GM23338 (cell line): ENCODE data around the gene ACD. TPM values are rescaled to one million over a fixed set of nuclear protein-coding genes. Genes with fewer than 3 reads are reported as not detected.

ENCODE experiments used
- ATAC-seq: fragments of 200-7000 bp; cut with Tn5 transposase; 3 replicates; pipeline ENCODE4 v1.9.1; 2020
- DNase-seq: peaks from one replicate; pipeline ENCODE4 v3.0.0-alpha.2; 2015; ENCODE audit warnings: low spot score
- H2AFZ ChIP-seq: fragments of 200-600 bp; sonication (generic); 2 replicates; pipeline ENCODE4 v1.8.0; 2016; ENCODE audit warnings: antibody characterized with exemption, mild to moderate bottlenecking, moderate library complexity
- H3F3A ChIP-seq: fragments of 200-600 bp; sonication (generic); replicated peaks from 2 replicates; pipeline ENCODE4 v1.8.0; 2017; ENCODE audit warnings: antibody characterized with exemption, mixed run types, low read depth
- H3K27ac ChIP-seq: fragments of 200-600 bp; sonication (generic); 2 replicates; pipeline ENCODE4 v1.6.1; 2016; ENCODE audit warnings: low read depth
- H3K27me3 ChIP-seq: fragments of 200-600 bp; sonication (generic); 2 replicates; pipeline ENCODE4 v1.8.0; 2016; ENCODE audit warnings: mild to moderate bottlenecking, mixed run types, moderate library complexity; ENCODE audit not compliant: insufficient read depth
- H3K36me3 ChIP-seq: fragments of 200-600 bp; sonication (generic); 2 replicates; pipeline ENCODE4 v1.8.0; 2016; ENCODE audit warnings: mild to moderate bottlenecking; ENCODE audit not compliant: insufficient read depth
- H3K4me1 ChIP-seq: fragments of 200-600 bp; sonication (generic); 2 replicates; pipeline ENCODE4 v1.8.0; 2016; ENCODE audit warnings: mild to moderate bottlenecking, moderate library complexity; ENCODE audit not compliant: insufficient read depth
- H3K4me2 ChIP-seq: fragments of 200-600 bp; sonication (generic); 2 replicates; pipeline ENCODE4 v1.7.1; 2017; ENCODE audit warnings: mixed run types
- H3K4me3 ChIP-seq: fragments of 200-600 bp; sonication (generic); 2 replicates; pipeline ENCODE4 v1.6.1; 2016; ENCODE audit warnings: mixed run types
- H3K79me2 ChIP-seq: fragments of 200-600 bp; sonication (generic); replicated peaks from 2 replicates; pipeline ENCODE4 v1.8.0; 2017; ENCODE audit warnings: mild to moderate bottlenecking; ENCODE audit not compliant: insufficient read depth
- H3K9me2 ChIP-seq: fragments of 200-600 bp; sonication (generic); 2 replicates; pipeline ENCODE4 v1.8.0; 2017; ENCODE audit not compliant: insufficient read depth
- H4K20me1 ChIP-seq: fragments of 200-600 bp; sonication (generic); replicated peaks from 2 replicates; pipeline ENCODE4 v1.8.0; 2017; ENCODE audit warnings: mild to moderate bottlenecking; ENCODE audit not compliant: insufficient read depth
- H3K27ac Mint-ChIP-seq: 2 replicates; pipeline ENCODE4 v1.8.0; 2020; ENCODE audit warnings: inconsistent platforms, mild to moderate bottlenecking, moderate library complexity, mixed read lengths
- H3K27me3 Mint-ChIP-seq: 3 replicates; pipeline ENCODE4 v1.8.0; 2022; ENCODE audit warnings: low read depth, mild to moderate bottlenecking, moderate library complexity, mixed read lengths, inconsistent platforms; ENCODE audit not compliant: insufficient read depth, poor library complexity
- H3K36me3 Mint-ChIP-seq: 3 replicates; pipeline ENCODE4 v1.8.0; 2021; ENCODE audit warnings: low read depth, mild to moderate bottlenecking, inconsistent platforms, moderate library complexity, mixed read lengths
- H3K4me1 Mint-ChIP-seq: 3 replicates; pipeline ENCODE4 v1.8.0; 2020; ENCODE audit warnings: mild to moderate bottlenecking, inconsistent platforms, mixed read lengths
- H3K4me3 Mint-ChIP-seq: 3 replicates; pipeline ENCODE4 v1.8.0; 2021; ENCODE audit warnings: moderate library complexity, mild to moderate bottlenecking, inconsistent platforms, mixed read lengths
- H3K9me3 Mint-ChIP-seq: 3 replicates; pipeline ENCODE4 v1.8.0; 2020; ENCODE audit warnings: moderate library complexity, mild to moderate bottlenecking, inconsistent platforms, mixed read lengths
- CREB1 ChIP-seq: fragments of 250-450 bp; sonication (Bioruptor Pico); IDR thresholded peaks from 2 replicates; pipeline ENCODE4 v1.5.0; 2020; ENCODE audit warnings: low read depth, mild to moderate bottlenecking, moderate library complexity
- CTCF ChIP-seq, 2 experiments: fragments of 200-600 bp in 1 of 2; sonication (generic) in 1 of 2; conservative IDR thresholded peaks; 2 replicates each; pipeline versions ENCODE4 v1.5.1 to v1.6.1; 2016 to 2017; ENCODE audit warnings: antibody characterized with exemption in 2 of 2, low read depth in 2 of 2, mild to moderate bottlenecking in 2 of 2, moderate library complexity in 1 of 2
- EZH2phosphoT487 ChIP-seq: fragments of 200-600 bp; sonication (generic); IDR thresholded peaks from one replicate; pipeline ENCODE4 v1.8.1; 2018; ENCODE audit warnings: antibody characterized with exemption; ENCODE audit not compliant: unreplicated experiment
- JUNB ChIP-seq: IDR thresholded peaks from one replicate; pipeline ENCODE4 v1.6.1; 2016; ENCODE audit warnings: antibody characterized with exemption; ENCODE audit not compliant: unreplicated experiment
- NANOG ChIP-seq: IDR thresholded peaks from 2 replicates; pipeline ENCODE4 v1.6.1; 2016; ENCODE audit warnings: antibody characterized with exemption, borderline replicate concordance
- POLR2AphosphoS5 ChIP-seq: IDR thresholded peaks from 2 replicates; pipeline ENCODE4 v1.6.1; 2016; ENCODE audit warnings: antibody characterized with exemption, low read depth
- REST ChIP-seq: IDR thresholded peaks from one replicate; pipeline ENCODE4 v1.6.1; 2018; ENCODE audit warnings: antibody characterized with exemption; ENCODE audit not compliant: unreplicated experiment
- STAT1 ChIP-seq: IDR thresholded peaks from one replicate; pipeline ENCODE4 v1.6.1; 2016; ENCODE audit warnings: antibody characterized with exemption; ENCODE audit not compliant: unreplicated experiment
- ZNF114 ChIP-seq: fragments of 250-450 bp; sonication (Bioruptor Pico); IDR thresholded peaks from 2 replicates; pipeline ENCODE4 v1.5.0; 2020; ENCODE audit warnings: mild to moderate bottlenecking, moderate library complexity
- ZNF331 ChIP-seq: fragments of 250-450 bp; sonication (Bioruptor Pico); IDR thresholded peaks from 2 replicates; pipeline ENCODE4 v1.5.0; 2020; ENCODE audit warnings: low read depth, mild to moderate bottlenecking, moderate library complexity
- ZNF462 ChIP-seq: fragments of 250-450 bp; sonication (Bioruptor Pico); IDR thresholded peaks from 2 replicates; pipeline ENCODE4 v1.5.0; 2020; ENCODE audit warnings: mild to moderate bottlenecking, moderate library complexity
- polyA plus RNA-seq: library from polyadenylated mRNA; unstranded; fragments of >200 nt; fragmentation: Nextera tagmentation; extraction: Ambion mirVana; gene quantifications from 2 replicates; pipeline ENCODE4 v1.2.1, GENCODE V29; 2016
- total RNA-seq: library from RNA; depleted of rRNA; stranded (reverse); fragments of >200 nt; shearing (Covaris generic); gene quantifications from 2 replicates; pipeline ENCODE4 v1.2.3, GENCODE V29; 2014

The ACD gene
- total and polyA plus RNA-seq, 2 experiments from 2014 or later: 38.7 to 51.7 TPM

GRCh38 chr16:67650023-67650422, 10.0 kb downstream of the ACD start:
- DNase-seq (no peak), ATAC-seq (no peak)
- TF ChIP-seq ZNF114 (CRISPR knock-in tag) (no peak), ZNF331 (no peak), CREB1 (no peak), REST (no peak), EZH2phosphoT487 (no peak), JUNB (no peak), ZNF462 (CRISPR knock-in tag) (no peak), NANOG (no peak), POLR2AphosphoS5 (no peak), STAT1 (no peak), CTCF (conservative IDR thresholded peaks at IDR 0.05; ENCODE audit: low read depth in 2 of 2) (no peak)
- no peaks in the 10 kb centered on the region for H3K9me2 ChIP-seq
- H3K27me3 ChIP-seq: peaks cover 87% of the 10 kb centered on the region
- no peaks in the 10 kb centered on the region; the same call in 1 of the 2 replicates for H4K20me1 ChIP-seq
- H3F3A ChIP-seq: peaks cover 6% of the 10 kb centered on the region; the same call in 1 of the 2 replicates
- H3K79me2 ChIP-seq: no peaks in the 10 kb centered on the region
- H2AFZ ChIP-seq: no peak overlapping the region
- H3K27ac Mint-ChIP-seq: no peak overlapping the region
- peak overlapping the region; percentile 78 for H3K4me2 ChIP-seq
- peak overlapping the region; percentile 45; the same call in 1 of the 2 replicates for H3K4me3 ChIP-seq
- peaks cover 4% of the 10 kb centered on the region; the same call in 1 of the 3 replicates for H3K36me3 Mint-ChIP-seq
- peaks cover 13% of the 10 kb centered on the region for H3K4me1 Mint-ChIP-seq
- no peaks in the 10 kb centered on the region for H3K36me3 ChIP-seq
- no peaks in the 10 kb centered on the region; the same call in 1 of the 2 replicates for H3K4me1 ChIP-seq
- no peaks in the 10 kb centered on the region for H3K9me3 Mint-ChIP-seq
- H3K27me3 Mint-ChIP-seq: peaks cover 77% of the 10 kb centered on the region
- H3K4me3 Mint-ChIP-seq: peak overlapping the region; percentile 55
- no peak overlapping the region for H3K27ac ChIP-seq
